OCI-LY1 (cell line): ENCODE data around the gene PPT2.

ENCODE experiments used
- H2AFZ ChIP-seq: fragments of 200-600 bp; sonication (generic), shearing (Covaris generic); 2 replicates; pipeline ENCODE4 v1.6.0; 2014; ENCODE audit warnings: antibody characterized with exemption, mild to moderate bottlenecking, low read length
- H3F3A ChIP-seq: fragments of 200-600 bp; sonication (generic), shearing (Covaris generic); 2 replicates; pipeline ENCODE4 v1.6.0; 2014; ENCODE audit warnings: mild to moderate bottlenecking, antibody characterized with exemption, low read length, moderate library complexity; ENCODE audit not compliant: insufficient read depth
- H3K27ac ChIP-seq: fragments of 200-600 bp; sonication (generic); 2 replicates; pipeline ENCODE4 v1.5.1; 2014; ENCODE audit warnings: low read length, mixed run types, mild to moderate bottlenecking, low read depth; ENCODE audit not compliant: poor library complexity, severe bottlenecking
- H3K27me3 ChIP-seq: fragments of 200-600 bp; sonication (generic); 2 replicates; pipeline ENCODE4 v1.6.0; 2014; ENCODE audit warnings: antibody characterized with exemption, mild to moderate bottlenecking, low read length, moderate library complexity; ENCODE audit not compliant: insufficient read depth
- H3K36me3 ChIP-seq: fragments of 200-600 bp; sonication (generic); 2 replicates; pipeline ENCODE4 v1.6.1; 2014; ENCODE audit warnings: mild to moderate bottlenecking, antibody characterized with exemption, low read length, moderate library complexity, mixed read lengths; ENCODE audit not compliant: insufficient read depth
- H3K4me1 ChIP-seq: fragments of 200-600 bp; sonication (generic); 2 replicates; pipeline ENCODE4 v1.5.1; 2014; ENCODE audit warnings: mild to moderate bottlenecking, low read length, moderate library complexity; ENCODE audit not compliant: insufficient read depth, severe bottlenecking
- H3K4me2 ChIP-seq: fragments of 200-600 bp; sonication (generic), shearing (Covaris generic); 2 replicates; pipeline ENCODE4 v1.6.1; 2014; ENCODE audit warnings: low read length
- H3K4me3 ChIP-seq: fragments of 200-600 bp; sonication (generic); 2 replicates; pipeline ENCODE4 v1.5.1; 2014; ENCODE audit warnings: low read length, low read depth, mild to moderate bottlenecking, mixed read lengths; ENCODE audit not compliant: poor library complexity, severe bottlenecking
- H3K79me2 ChIP-seq: fragments of 200-600 bp; shearing (Covaris generic); 2 replicates; pipeline ENCODE4 v1.6.1; 2016; ENCODE audit warnings: mixed run types, low read length, mixed read lengths; ENCODE audit not compliant: insufficient read depth
- H3K9ac ChIP-seq: fragments of 200-600 bp; sonication (generic), shearing (Covaris generic); 2 replicates; pipeline ENCODE4 v1.6.1; 2014; ENCODE audit warnings: mild to moderate bottlenecking, low read length, mixed read lengths
- H3K9me2 ChIP-seq: fragments of 200-600 bp; sonication (generic), shearing (Covaris generic); 2 replicates; pipeline ENCODE4 v1.6.1; 2014; ENCODE audit warnings: low read depth, mild to moderate bottlenecking, low read length, mixed read lengths
- H3K9me3 ChIP-seq: fragments of 200-600 bp; shearing (Covaris generic); 2 replicates; pipeline ENCODE4 v1.6.1; 2014; ENCODE audit warnings: low read length, mixed read lengths
- H4K20me1 ChIP-seq: fragments of 200-600 bp; sonication (generic), shearing (Covaris generic); 2 replicates; pipeline ENCODE4 v1.6.0; 2016; ENCODE audit warnings: mild to moderate bottlenecking, low read length; ENCODE audit not compliant: insufficient read depth
- EZH2 ChIP-seq: fragments of 200-600 bp; sonication (generic), shearing (Covaris generic); IDR thresholded peaks from 2 replicates; pipeline ENCODE4 v1.8.0; 2017; ENCODE audit warnings: borderline replicate concordance, mixed run types, mild to moderate bottlenecking, antibody characterized with exemption, low read length, moderate library complexity, mixed read lengths
- TF ChIP-seq, protein P1 (sequence below): fragments of 200-600 bp; sonication (generic), shearing (Covaris generic); IDR thresholded peaks from 2 replicates; pipeline ENCODE4 v1.5.1; 2017; ENCODE audit warnings: mild to moderate bottlenecking, antibody characterized with exemption, low read length, moderate library complexity, mixed read lengths

Gene PPT2

DNA sequence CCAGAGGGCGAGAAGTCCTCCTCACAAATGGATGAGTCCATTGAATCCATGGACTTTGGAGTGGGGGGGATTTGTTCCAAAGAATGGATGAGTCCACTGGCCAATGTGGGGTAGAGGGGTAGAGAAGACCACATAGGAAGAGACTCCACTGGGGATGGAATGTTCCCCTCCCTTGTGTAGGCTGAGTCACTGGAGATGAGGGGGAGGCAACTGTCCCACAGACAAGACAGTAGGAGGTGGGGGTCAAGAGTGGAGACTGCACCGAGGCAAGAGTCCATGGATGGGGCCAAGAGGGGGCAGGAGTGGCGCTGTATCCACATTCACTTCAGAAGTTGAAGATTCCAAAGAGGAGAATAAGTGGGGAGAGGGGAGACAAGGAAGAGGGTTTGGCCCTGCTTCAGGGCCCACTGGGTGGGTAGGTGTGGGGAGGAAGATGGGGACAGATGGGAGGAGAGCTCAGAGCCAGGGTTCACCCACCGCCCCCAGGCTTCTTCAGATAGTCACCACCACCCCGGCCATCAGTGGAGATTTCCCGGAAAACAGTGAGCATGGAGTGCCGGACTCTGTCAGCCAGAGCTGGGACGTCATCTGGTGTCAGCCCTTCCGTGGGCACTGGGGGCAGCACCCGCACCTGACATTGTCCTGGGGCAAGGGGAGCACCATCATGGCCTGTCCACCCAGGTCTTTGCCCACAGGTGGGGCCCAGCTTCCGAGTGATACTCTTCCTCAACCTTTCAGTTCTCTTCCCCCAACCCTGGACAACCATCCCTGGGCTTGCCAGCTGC lies 15.1 kb downstream of the PPT2 start:
- no peaks in the 10 kb centered on the region for H3K9me3 ChIP-seq
- H3K9me2 ChIP-seq = no peaks in the 10 kb centered on the region
- no peak for TF ChIP-seq EZH2
- TF ChIP-seq, protein P1, sequence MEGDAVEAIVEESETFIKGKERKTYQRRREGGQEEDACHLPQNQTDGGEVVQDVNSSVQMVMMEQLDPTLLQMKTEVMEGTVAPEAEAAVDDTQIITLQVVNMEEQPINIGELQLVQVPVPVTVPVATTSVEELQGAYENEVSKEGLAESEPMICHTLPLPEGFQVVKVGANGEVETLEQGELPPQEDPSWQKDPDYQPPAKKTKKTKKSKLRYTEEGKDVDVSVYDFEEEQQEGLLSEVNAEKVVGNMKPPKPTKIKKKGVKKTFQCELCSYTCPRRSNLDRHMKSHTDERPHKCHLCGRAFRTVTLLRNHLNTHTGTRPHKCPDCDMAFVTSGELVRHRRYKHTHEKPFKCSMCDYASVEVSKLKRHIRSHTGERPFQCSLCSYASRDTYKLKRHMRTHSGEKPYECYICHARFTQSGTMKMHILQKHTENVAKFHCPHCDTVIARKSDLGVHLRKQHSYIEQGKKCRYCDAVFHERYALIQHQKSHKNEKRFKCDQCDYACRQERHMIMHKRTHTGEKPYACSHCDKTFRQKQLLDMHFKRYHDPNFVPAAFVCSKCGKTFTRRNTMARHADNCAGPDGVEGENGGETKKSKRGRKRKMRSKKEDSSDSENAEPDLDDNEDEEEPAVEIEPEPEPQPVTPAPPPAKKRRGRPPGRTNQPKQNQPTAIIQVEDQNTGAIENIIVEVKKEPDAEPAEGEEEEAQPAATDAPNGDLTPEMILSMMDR = no peak
- H3K9ac ChIP-seq = no peak overlapping the region
- no peaks in the 10 kb centered on the region for H3K27me3 ChIP-seq
- peaks cover 37% of the 10 kb centered on the region for H3K4me1 ChIP-seq
- H3F3A ChIP-seq = no peaks in the 10 kb centered on the region
- H3K79me2 ChIP-seq = no peaks in the 10 kb centered on the region
- H3K36me3 ChIP-seq = peaks cover 37% of the 10 kb centered on the region; the same call in 1 of the 2 replicates
- no peak overlapping the region for H3K27ac ChIP-seq
- H3K4me3 ChIP-seq = no peak overlapping the region
- no peak overlapping the region for H2AFZ ChIP-seq
- no peak overlapping the region for H3K4me2 ChIP-seq
- no peaks in the 10 kb centered on the region for H4K20me1 ChIP-seq

DNA sequence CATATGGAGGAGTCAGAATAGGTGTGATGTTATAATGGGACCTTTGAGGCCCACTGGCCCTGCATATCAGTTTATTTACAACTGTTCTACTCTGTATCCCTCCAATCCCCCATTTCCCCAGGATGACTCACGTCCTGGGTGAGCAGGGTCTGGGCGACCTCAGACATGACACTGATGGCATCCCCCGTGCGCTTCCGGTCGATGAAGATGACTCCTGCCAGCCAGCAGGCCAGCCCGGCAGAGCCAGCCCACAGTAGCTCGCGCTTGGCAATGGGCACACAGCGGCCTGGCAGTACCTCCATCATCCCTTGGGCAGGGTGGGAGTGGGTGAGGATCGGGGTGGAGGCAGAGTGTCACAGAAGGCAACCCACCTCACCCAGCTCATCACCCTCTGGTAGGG lies 16.4 kb downstream of the PPT2 start:
- H3K4me2 ChIP-seq = no peak overlapping the region
- no peak for TF ChIP-seq EZH2
- TF ChIP-seq, protein P1 = no peak
- no peaks in the 10 kb centered on the region for H3F3A ChIP-seq
- peaks cover 50% of the 10 kb centered on the region for H3K4me1 ChIP-seq
- H3K4me3 ChIP-seq = no peak overlapping the region
- no peaks in the 10 kb centered on the region for H3K27me3 ChIP-seq
- H3K9me2 ChIP-seq = no peaks in the 10 kb centered on the region
- H3K27ac ChIP-seq = no peak overlapping the region
- no peak overlapping the region for H3K9ac ChIP-seq
- no peaks in the 10 kb centered on the region for H4K20me1 ChIP-seq
- H3K79me2 ChIP-seq = peaks cover 7% of the 10 kb centered on the region; the same call in 1 of the 2 replicates
- no peaks in the 10 kb centered on the region for H3K9me3 ChIP-seq
- no peak overlapping the region for H2AFZ ChIP-seq
- peaks cover 37% of the 10 kb centered on the region; the same call in 1 of the 2 replicates for H3K36me3 ChIP-seq

DNA sequence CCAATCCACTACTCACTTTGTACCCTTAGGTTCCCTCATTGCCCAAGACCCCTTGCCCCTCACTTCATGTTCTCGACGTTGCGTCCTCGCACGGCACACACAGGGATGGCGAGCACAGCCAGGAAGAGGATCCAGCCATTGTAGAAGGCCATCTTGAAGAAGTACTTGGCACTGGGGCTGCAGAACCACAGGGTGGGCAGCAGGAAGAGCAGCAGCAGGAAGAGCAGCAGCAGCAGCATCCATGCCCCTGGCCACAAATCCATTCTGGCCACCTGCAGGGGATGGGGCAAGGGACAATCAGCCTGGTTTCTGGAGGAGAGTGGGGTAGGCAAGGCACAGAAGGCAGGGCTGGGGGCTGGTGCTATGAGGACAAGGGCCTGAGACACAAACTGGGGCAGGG lies 17.3 kb downstream of the PPT2 start:
- Histone ChIP-seq H2AFZ (no peak overlapping the region), H3K4me2 (no peak overlapping the region), H4K20me1 (no peaks in the 10 kb centered on the region), H3K9me3 (no peaks in the 10 kb centered on the region), H3F3A (no peaks in the 10 kb centered on the region), H3K36me3 (peaks cover 37% of the 10 kb centered on the region; the same call in 1 of the 2 replicates), H3K9me2 (no peaks in the 10 kb centered on the region), H3K27me3 (no peaks in the 10 kb centered on the region), H3K27ac (no peak overlapping the region), H3K79me2 (peaks cover 12% of the 10 kb centered on the region; the same call in 1 of the 2 replicates), H3K9ac (no peak overlapping the region), H3K4me1 (peaks cover 52% of the 10 kb centered on the region), H3K4me3 (no peak overlapping the region)
- TF ChIP-seq EZH2 = no peak
- TF ChIP-seq, protein P1 = no peak
